GM20431 (cell line): Measurements from ENCODE around the gene COL5A1.

Experiments
- in situ Hi-C: fragments of 300-500 bp; cut with MseI, MboI; formaldehyde crosslinking; loops from one replicate; pipeline ENCODE4 v1.15.0; 2020; ENCODE audit warnings: low sequenced_read_pairs; ENCODE audit not compliant: unreplicated experiment

The COL5A1 gene

DNA sequence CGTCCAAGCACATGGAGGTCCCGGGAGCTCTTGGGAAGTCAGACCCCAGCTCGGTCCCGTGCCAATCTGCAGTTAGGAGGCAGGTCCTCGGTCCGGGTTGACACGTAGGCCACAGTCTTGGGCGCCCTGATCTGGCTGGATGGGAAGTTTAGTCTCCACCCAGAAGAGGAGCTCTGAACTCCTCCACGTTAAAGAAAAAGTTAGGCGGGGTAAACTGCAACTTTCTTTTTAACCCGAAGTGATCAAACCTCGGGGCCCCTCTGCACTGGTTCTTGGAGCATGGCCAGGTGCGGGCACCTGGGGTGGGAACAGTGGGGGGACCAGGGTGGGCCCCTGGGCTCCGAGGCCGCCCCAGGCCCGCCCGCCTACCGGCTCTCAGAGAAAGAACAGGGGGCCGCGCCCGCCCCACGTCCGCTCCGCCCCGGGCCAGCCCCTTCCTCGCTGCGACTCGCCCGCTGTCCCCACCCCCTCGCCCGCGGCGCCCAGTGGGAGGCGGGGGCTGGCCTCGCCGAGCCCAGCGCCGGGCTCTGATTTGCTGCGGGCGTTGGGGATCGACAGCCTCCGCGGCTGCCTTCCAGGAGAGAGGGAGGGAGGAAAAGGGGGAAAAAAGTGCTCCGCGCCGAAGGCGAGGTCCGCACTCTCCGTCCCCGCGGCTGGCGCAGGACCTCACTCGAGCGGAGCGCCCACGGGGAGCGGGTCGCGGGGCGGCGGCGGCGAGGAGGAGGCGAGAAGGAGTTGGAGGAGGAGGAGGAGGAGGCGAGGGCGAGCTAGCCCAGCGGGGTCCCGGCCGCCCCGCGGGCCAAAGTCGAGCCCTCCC is at the start of gene COL5A1:
TSS of gene COL5A1 (plus strand) at position 631 of the 817 bp plus-strand sequence. CDS start 385 bp downstream, outside the sequence.
- in situ Hi-C loops: no loop called here

DNA sequence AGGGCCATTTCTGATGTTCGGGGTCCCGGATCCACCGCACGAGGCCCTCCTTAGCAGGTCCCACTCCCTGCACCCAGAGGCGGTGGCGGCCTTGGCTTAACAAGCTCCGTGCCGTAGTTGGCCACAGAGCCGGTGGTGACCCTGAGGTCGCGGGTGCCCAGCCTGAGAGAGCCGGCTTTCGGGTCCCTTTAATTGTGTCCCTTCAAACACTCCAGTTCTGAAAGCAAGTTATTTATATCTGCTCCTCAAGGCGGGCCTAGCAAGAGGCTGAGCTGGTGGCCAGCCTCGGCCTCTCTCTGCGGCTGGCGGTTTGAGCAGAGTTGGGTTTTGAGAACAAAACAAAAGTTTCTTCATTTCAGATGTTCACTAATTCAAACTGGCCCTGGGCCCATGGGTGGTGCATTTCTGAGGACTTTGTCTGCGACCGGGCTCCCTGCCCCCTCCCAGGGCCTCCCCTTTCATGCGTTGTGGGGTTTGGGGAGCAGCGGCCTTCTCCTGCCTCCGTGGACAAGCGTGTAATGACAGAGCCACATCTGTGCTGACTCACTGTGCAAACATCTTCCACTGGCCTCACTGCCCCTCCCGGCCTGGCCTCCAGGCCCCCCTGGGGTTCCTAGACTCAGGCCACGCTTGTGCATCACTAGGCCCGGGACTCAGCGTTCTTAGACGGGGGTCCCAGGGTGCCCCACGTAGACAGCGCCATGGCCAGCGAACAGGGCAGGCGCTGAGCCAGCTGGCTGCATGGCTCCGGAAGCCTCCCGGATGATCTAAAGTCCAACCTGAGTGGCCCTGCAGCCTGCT is 49.4 kb upstream of the COL5A1 start:
- in situ Hi-C loops: no loop called here

DNA sequence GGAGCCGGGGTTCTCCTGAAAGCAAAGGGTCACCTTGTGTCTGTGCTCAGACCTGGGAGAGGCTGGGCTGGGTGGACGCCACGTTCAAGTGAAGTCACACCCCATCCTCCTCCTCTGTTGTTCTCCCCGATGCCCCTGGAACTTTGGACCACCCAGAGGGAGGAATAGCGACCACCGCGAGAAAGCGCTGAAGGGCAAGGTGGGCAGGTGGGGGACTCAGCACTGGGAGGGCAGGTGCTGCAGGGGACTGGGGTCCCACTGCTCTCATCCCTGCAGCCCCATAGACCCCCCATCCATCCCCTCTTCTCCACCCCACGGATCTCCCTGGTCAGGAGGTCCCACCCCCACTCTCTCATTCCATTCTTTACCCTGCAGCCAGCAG is 48.8 kb upstream of the COL5A1 start:
- in situ Hi-C loops: no loop called here

DNA sequence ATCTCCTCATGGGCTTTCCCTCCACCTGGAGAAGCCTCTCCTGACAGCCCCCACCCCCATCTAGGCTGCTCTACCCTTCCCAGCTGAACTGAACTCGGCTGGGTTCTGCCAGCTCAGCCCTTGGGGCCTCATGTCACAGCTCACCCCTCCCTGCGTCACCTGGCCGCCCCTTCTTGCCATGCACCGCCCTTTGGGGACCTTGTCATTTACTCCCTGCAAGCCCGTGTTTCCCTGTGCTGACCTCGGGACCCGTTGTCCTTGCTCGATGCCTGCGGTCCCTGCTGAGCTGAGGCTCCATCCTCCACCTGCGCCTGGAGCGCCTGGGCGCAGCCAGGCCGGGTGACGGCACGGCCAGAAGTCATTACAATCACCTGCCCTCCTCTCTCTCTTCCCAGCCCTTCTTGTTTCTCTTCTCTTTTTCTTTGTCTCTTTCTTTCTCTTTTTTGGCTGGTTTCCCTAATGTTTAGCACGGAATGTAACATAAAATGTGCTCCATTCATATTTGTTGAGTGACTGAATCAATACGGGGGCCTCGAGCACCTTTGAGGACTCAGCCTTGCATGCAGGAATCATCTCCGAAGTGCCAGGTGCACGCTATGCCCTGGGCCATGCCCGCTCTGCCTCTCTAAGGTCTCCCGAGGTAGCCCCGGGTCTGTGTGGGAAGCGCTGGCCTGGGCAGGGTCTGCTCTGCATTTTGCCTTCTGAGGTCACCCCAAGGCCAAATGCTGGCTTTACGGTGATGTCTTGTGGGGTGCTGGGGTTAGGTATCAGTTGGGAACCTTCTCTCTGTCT is 48.1 kb upstream of the COL5A1 start:
- in situ Hi-C loops: no loop called here

DNA sequence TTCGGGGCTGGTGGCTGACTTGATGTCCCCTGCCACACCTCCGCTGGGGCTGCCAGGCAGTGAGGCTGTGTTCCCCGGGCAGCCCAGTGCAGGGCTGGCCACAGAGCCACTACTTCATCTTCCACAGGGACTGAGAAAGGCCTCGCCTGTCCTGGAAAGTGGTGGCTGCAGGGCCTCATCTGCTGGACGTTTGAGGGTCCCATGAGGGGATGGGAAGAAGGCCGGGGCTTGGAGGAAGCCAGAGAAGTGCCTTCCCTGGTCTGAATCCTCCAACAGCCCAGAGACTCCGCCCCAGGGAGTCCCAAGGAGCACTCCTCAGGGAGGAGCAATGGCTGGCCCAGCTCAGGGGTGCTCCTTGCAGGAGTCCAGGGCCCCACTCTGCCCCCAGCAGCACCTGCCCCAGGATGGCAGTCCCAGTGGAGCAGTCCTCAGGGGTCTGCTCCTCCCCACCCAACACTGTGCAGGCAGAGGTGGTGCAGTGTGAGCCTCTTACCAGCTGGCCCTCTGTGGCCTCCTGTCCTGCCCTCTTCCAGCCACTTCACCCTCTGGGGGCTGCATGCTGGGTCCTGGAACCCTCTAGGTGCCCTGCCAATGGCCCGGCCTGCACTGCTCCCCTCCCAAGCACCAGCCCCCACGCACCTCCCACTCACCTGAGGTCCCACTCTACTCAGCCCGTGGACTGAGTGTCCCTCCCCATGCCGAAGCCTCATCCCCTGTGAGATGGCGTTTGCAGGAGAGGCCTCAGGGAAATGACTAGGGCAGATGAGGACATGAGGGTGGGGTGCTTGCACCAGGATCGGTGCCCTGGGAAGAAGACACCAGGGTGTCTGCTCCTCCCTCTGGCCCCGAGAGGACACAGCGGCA is 47.3 kb upstream of the COL5A1 start:
- in situ Hi-C loops: no loop called here

DNA sequence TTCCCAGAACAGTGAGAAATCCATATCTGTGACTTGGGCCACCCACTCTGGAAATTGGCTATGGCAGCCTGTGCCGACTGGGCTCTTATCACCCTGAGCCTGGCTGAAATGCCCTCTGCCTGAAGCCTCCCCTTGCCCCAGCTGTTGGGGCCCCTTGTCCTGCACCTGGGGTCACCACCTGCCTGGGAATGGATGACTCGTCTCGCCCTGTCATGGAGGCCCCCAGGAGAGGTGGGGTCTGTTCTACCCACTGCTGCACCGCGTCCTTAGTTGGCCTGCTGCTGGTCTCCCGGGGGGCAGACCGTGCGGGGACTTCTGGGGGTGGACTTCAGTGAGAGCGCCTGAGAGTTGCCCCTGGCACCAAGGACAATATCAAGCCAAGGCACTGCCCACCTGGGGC is 46.6 kb upstream of the COL5A1 start:
- in situ Hi-C loops: no loop called here

DNA sequence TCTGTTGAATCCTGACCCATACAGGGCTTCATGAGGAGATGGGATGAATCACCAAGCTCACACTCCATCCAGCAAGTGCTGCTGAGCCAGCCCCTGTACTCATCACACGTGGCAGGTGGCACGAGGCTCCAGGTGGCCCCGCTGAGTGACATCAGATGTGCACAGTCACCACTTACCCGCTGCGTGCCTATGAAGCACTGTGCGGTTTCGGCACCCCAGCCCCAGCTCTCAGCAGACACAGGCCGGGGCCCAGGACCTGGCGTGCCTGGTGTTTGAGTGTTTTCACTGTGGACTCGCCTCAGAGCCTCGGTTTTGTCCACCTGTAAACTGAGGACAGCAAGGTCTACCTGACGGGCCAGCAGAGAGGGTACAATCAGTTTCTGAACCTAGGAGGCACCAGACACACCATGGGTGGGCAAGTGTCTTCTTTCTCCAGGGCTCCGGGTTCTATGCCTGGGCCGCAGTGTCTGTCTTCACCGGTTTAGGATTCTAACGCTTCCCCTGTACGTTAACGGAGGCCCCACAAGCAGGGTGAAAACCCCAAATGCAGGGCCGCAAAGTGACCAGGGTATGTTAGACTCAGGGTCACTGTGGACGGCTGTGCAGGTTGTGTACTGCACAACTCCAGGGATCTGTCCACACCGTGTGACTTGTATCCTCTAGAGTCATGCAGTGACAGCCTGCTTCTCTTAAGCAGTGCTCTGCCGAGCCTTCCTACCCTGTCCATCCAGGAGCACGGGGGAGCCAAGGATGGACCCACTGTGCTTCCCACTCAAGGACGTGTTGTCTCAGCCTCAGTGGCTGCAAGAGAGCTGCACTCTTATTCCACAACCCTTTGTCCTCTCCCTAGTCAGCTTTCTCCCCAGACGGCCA is 44.3 kb upstream of the COL5A1 start:
- in situ Hi-C loops: no loop called here

DNA sequence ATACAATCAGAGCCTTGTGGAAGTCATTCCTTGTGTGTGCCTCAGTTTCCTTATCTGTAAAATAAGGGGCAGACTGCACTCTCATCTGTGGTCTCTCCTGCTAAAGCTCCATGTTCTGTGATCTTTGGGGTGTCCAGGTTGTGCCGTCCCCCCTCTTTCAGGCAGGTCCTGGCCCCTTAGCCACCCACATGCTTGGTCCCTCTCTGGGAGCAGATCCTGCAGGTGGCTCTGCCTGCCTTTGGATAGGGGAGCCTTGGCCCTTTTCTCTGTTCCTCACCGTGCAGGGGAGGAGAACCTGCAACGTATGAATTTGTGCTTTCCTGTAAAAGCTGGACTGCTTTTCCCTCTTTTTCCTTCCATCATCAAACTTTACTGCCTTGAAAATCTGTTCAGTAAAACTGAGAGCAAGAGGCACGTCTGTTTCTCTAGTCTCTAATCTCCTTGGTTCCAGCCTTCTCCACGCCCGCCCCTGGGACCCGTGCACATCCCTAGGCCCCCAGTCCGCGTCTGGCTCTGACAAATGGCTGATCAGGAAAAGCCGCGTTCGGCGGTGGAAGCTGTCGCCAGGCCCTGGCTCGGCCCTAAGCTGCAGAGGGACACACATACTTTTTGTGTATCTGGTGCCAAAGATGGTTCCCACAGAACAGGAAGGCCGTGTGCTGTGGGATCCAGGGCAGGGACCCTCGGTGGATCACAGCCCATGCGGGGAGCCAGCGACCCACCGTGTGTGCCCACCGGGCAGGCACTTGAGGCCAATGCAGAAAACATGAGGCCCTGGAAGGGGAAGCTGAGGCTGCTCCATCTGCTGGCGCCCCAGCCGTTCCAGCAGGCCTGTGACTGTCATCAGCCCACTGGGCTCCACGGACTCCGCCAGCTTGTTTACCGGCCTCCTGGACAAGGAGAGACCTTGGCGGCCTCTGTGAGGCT is 43.4 kb upstream of the COL5A1 start:
- in situ Hi-C loops: no loop called here

DNA sequence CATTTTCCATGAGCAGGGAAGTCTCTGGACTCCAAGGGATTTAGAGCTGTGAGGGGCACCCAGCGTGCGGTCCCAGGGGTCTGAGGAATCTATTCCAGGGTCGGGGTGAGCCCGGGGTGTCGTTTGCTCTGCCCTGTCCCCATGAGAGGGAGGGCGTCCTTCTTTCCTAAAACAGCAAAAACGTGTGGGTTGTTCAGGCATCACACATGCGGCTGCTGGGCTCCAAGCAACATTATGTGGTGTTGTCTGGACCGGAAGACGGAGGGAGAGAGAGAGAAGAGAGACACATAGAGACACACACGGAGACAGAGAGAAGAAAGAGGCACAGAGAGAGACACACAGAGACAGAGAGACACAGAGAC is 42.7 kb upstream of the COL5A1 start:
- in situ Hi-C loops: no loop called here

DNA sequence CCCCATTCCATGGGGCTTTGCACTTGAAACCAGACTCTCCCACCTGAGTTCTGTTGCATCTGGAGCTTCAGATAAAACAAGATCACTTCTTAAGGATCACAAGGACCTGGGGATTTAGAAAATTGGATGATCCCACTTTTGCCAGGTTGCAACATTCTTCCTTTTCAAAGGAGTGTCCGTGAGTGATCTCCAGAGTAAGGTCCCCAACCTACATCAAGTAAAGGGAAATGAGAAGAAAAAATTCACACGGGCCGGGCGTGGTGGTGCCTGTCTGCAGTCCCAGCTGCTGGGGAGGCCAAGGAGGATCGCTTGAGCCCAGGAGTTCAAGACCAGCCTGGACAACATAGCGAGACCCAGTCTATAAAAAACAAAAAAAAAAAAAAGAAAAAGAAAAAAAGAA is 41.2 kb upstream of the COL5A1 start:
- in situ Hi-C loops: no loop called here

DNA sequence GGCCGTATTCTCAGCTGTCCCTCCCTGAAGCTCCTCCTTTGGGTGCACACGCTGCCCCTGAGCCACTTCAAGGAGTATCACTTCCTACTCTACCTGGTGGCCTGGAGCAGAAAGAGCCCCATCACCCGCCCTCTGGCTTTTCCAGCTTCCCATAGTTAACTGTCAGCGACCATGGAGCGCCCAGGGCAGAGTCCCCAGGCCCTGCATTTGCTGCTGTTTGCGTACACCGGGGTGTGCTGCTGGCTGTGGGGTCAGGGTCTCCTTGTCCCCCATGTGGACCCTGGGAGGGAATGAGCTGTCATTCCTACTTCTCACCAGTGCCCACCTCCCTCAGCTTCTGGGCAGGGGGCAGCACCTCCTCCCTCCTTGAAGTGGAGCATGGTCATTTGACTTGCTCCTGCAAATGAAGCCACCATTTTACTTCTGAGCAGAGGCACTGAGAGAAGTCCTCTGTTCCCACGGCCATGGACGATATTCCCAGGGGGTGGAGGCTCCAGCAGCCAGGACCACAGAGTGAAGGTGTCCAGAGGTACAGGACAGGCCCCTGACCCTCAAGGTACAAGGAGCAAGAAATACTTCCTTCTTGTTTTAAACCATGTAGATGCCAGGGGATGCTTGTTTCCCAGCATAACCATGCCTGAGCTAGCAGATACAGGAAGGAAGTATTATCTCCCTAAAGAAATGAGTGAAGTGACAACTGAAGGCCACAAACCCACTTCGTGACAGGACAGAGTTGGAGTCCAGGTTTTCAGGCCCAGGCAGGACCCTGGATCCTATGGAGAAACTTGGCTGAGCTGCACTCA is 40.6 kb upstream of the COL5A1 start:
- in situ Hi-C loops: no loop called here

DNA sequence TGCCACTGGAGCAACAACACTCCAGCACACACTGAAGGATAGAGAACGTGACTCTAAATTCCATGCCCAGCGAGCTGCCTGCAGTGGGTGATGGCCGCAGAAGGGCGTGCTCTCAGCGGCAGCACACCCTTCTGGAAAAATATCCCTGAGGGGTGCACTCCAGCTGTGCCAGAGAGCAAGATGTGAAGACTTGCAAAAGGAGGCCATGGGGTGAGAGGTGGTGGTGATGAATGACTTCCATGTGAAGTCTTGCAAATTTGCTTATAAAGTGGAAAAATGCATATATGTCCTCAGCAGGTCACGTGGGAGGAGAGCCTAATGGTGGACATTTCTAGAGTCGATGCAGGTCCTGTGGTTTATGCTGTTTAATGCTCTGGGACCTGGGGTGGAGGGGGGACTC is 39.8 kb upstream of the COL5A1 start:
- in situ Hi-C loops: no loop called here

DNA sequence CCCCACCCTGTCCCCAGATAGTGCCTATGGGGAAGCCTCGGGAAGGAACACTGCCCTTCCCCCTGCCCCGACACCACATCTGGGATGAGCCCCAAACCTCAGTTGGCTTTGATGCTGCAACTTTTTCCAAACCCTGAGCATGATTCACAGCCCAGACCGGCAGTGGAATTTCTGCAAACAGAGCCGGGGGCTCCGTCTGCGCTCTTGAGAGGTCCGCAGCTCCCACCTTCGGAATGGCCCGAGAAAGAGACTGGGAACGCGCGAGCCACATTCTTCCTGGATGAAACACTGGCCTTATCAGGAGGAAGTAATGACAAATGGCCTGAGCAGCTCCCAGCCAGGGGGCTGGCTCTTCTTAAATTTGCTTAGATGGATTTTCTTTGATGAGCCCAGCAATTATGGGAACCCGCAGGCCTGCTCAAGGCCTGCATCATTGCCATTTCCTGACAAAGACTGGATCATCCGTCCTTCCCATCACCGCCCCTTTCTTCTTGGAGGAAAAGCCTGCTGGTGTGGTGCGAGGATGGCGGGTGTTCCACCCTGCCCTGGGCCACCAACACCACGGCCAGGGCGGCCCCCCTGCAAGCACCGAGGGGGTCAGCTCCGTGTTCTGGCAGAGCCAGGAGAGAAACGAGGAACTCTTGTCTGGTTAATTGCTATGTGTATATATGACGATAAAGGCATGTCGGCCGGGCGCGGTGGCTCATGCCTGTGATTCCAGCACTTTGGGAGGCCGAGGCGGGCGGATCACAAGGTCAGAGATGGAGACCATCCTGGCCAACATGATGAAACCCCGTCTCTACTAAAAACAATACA is 38.8 kb upstream of the COL5A1 start:
- in situ Hi-C loops: no loop called here

DNA sequence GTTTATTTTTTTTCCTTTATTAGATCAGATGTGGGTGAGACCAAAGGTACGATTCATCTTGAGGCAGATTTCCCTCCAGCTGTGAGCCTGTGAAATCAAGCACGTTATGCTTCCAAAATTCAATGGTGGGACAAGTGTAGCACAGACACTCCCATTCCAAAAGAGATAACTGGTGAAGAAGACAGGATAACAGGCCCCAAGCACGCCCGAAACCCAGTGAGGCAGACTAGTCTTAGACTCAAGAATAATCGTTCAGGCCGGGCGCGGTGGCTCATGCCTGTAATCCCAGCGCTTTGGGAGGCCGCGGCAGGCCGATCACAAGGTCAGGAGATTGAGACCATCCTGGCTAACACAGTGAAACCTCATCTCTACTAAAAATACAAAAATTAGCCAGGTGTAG is 36.8 kb upstream of the COL5A1 start:
- in situ Hi-C loops: no loop called here

DNA sequence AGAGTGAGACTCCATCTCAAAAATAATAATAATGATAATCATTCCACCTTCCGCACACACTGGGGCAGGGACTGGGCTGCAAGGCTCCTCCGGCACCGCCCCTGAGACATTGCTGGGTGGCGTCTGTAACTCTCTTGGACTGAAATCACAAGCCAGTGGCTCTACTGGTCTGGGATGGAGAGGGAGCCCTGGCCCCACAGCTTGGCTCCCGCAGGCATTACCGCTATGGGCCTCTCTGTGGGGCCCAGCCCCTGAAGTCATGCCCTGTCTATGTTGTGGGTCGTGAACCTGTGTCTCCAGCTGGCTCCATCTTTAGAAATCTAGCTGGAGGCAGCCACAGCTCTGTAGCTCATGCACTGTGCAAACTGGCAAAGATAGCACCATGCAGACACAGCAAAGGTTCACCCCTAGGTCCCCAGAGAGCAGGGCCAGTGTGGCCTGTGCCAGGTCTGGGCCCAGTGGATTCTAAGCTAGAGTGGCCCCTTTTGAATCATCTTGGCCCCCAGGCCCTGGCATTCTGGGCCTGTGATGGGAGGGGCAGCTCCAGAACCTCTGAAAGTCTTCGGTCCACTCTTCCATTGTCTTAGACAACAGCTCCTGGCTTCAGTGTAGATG is 36.1 kb upstream of the COL5A1 start:
- in situ Hi-C loops: no loop called here

DNA sequence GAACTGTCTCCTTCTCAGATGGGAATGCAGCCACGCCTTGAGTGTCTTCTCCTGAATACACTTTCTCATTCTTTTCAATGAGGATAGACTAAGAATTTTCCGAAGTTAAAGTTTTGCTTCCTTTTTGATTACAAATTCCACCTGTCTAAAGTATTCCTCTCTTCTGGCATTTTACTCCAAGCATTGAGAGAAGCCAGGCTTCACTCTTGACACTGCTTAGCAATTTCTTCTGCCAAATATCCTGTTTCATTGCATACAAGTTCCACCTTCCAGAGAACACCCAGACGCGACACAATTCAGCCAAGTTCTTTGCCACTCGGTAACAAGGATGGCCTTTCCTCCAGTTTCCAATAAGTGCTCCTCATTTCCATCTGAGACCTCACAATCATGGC is 35.6 kb upstream of the COL5A1 start:
- in situ Hi-C loops: no loop called here
